PFSK-1 (cell line): ENCODE data around the gene TMEM242.

ENCODE experiments used
- TAF1 ChIP-seq: IDR thresholded peaks from 2 replicates; pipeline ENCODE4 v1.6.1; 2012; ENCODE audit warnings: low read length, control low read depth, borderline replicate concordance; ENCODE audit not compliant: insufficient read depth
- TF ChIP-seq, protein P1 (sequence below), 2 experiments: IDR thresholded peaks; 2 replicates each; pipeline versions ENCODE4 v1.6.1 to v1.8.0; 2011 to 2012; ENCODE audit warnings: low read depth in 2 of 2, low read length in 2 of 2, control low read depth in 1 of 2, inconsistent platforms in 1 of 2, mild to moderate bottlenecking in 1 of 2, moderate library complexity in 1 of 2; ENCODE audit not compliant: insufficient read depth in 1 of 2

DNA sequence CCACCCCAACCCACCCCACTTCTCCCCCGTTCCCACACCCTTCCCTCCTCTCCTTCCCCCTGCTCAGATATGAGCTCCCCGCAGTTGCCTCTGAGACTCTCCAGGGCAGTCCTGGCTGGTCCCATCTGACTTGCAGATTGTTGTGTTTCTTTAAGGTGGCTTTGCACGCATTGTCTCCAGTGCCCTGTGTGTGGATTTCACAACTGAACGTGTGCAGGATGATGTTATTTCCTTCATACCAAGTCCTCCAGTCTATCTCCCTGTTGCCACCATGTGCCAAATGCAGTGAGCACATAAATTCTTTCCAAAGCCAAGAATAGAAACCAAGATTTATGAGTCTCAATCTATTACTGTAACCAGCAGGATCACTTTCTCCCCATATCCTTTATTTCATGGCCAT lies 79.1 kb downstream of the TMEM242 start:
- TF ChIP-seq TAF1, result no peak
- TF ChIP-seq, protein P1, sequence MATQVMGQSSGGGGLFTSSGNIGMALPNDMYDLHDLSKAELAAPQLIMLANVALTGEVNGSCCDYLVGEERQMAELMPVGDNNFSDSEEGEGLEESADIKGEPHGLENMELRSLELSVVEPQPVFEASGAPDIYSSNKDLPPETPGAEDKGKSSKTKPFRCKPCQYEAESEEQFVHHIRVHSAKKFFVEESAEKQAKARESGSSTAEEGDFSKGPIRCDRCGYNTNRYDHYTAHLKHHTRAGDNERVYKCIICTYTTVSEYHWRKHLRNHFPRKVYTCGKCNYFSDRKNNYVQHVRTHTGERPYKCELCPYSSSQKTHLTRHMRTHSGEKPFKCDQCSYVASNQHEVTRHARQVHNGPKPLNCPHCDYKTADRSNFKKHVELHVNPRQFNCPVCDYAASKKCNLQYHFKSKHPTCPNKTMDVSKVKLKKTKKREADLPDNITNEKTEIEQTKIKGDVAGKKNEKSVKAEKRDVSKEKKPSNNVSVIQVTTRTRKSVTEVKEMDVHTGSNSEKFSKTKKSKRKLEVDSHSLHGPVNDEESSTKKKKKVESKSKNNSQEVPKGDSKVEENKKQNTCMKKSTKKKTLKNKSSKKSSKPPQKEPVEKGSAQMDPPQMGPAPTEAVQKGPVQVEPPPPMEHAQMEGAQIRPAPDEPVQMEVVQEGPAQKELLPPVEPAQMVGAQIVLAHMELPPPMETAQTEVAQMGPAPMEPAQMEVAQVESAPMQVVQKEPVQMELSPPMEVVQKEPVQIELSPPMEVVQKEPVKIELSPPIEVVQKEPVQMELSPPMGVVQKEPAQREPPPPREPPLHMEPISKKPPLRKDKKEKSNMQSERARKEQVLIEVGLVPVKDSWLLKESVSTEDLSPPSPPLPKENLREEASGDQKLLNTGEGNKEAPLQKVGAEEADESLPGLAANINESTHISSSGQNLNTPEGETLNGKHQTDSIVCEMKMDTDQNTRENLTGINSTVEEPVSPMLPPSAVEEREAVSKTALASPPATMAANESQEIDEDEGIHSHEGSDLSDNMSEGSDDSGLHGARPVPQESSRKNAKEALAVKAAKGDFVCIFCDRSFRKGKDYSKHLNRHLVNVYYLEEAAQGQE (IDR thresholded peaks at IDR 0.05; ENCODE audit: insufficient read depth in 1 of 2, low read depth in 2 of 2, low read length in 2 of 2), result no peak
